Prostate gland (tissue), 2 donors: ENCODE data around the gene ITLN1. TPM values are rescaled to one million over a fixed set of nuclear protein-coding genes. Genes with fewer than 3 reads are reported as not detected.
"Not testable (repeated sequence)": the region's sequence is repeated elsewhere in the genome, so short reads cannot be mapped to it uniquely, and the experiment has no call there.

Source experiments
- DNase-seq: peaks from one replicate; pipeline ENCODE4 v3.0.0-alpha.2; 2019; ENCODE audit warnings: low spot score
- H3K27ac ChIP-seq, 2 donors: fragments of 200-600 bp; sonication (generic); 2 replicates each; pipeline ENCODE4 v1.5.1; 2017 to 2019
- H3K27me3 ChIP-seq: fragments of 200-600 bp; sonication (generic); replicated peaks from 2 replicates; pipeline ENCODE4 v1.5.1; 2019; ENCODE audit not compliant: insufficient read depth
- H3K36me3 ChIP-seq, 2 donors: fragments of 200-600 bp; sonication (generic); 1 replicate in 1 of 2; 2 replicates in 1 of 2; pipeline versions ENCODE4 v1.5.1 to v1.8.1; 2017 to 2019
- H3K4me1 ChIP-seq: fragments of 200-600 bp; sonication (generic); replicated peaks from 2 replicates; pipeline ENCODE4 v1.5.1; 2019
- H3K4me3 ChIP-seq, 2 donors: fragments of 200-600 bp; sonication (generic); 2 replicates each; pipeline ENCODE4 v1.5.1; 2017 to 2019
- H3K9me3 ChIP-seq: fragments of 200-600 bp; sonication (generic); 2 replicates; pipeline ENCODE4 v1.5.1; 2017
- CTCF ChIP-seq, 4 experiments: fragments of 200-600 bp in 2 of 4; fragments of 450-650 bp in 2 of 4; sonication (generic) in 2 of 4; IDR thresholded peaks; 1 replicate in 3 of 4; 2 replicates in 1 of 4; pipeline ENCODE4 v1.5.1; 2016 to 2019; ENCODE audit warnings: antibody characterized with exemption in 4 of 4, mild to moderate bottlenecking in 2 of 4, moderate library complexity in 2 of 4
- POLR2A ChIP-seq: fragments of 450-650 bp; IDR thresholded peaks from one replicate; pipeline ENCODE4 v1.6.1; 2016; ENCODE audit warnings: antibody characterized with exemption, mild to moderate bottlenecking
- POLR2AphosphoS5 ChIP-seq: sonication (generic); formaldehyde crosslinking; IDR thresholded peaks from one replicate; pipeline ENCODE4 v1.6.1; 2017; ENCODE audit warnings: antibody characterized with exemption
- WGBS: methylation state at CpG from one replicate; pipeline ENCODE4 v1.1.5; 2018; 5-methylcytosine and 5-hydroxymethylcytosine counted together
- intact Hi-C: fragments of 100-400 bp; cut with DNase I; formaldehyde crosslinking; loops from one replicate; pipeline ENCODE4 v1.14.2; 2022
- total RNA-seq, 2 donors: library from RNA; depleted of rRNA; stranded (reverse); fragments of >200 nt; gene quantifications; one replicate each; pipeline ENCODE4 v1.1.0, GENCODE V29; 2016

ITLN1 gene
- 1 to 10 TPM in 1 of 2 donors, under 1 TPM in 1; 0.96 to 7.0 TPM for total RNA-seq

- TF ChIP-seq POLR2AphosphoS5 (no peak), CTCF (IDR thresholded peaks at IDR 0.05) (no peak), POLR2A (no peak)
- no peaks in the 10 kb centered on the region for H3K27me3 ChIP-seq
- H3K36me3 ChIP-seq = no peaks in the 10 kb centered on the region
- no peaks in the 10 kb centered on the region for H3K4me1 ChIP-seq
- WGBS = 45% methylated on average over 5 of the region's 5 CpGs
- intact Hi-C loops = no loop called here
- H3K27ac ChIP-seq = no peak within 1 kb of the TSS
- no peak within 1 kb of the TSS for H3K4me3 ChIP-seq
- DNase-seq = no peak
- H3K9me3 ChIP-seq = no peaks in the 10 kb centered on the region
Observed at GRCh38 chr1:160885042-160885441, at the start of gene ITLN1. Gene ITLN1 (minus strand): TSS chr1:160885180. CDS start chr1:160884877, 303 bp downstream.

DNA sequence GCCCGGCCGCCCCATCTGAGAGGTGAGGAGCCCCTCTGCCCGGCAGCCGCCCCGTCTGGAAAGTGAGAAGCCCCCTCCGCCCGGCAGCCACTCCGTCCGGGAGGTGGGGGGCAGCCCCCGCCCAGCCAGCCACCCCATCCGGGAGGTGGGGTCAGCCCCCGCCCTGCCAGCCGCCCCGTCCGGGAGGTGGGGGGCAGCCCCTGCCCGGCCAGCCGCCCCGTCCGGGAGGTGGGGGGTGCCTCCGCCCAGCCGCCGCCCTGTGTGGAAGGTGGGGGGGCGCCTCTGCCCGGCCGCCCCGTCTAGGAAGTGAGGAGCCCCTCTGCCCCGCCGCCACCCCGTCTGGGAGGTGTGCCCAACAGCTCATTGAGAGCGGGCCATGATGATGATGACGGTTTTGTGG, 48.3 kb upstream of the ITLN1 start:
- H3K9me3 ChIP-seq, H3K36me3 ChIP-seq, H3K27ac ChIP-seq, DNase-seq, H3K27me3 ChIP-seq, H3K4me1 ChIP-seq, H3K4me3 ChIP-seq, intact Hi-C loops: not testable (repeated sequence)
- WGBS = 91% methylated on average over 19 of the region's 31 CpGs

- Histone ChIP-seq H3K36me3 (no peaks in the 10 kb centered on the region), H3K4me3 (no peak overlapping the region), H3K27ac (no peak overlapping the region), H3K4me1 (no peaks in the 10 kb centered on the region), H3K27me3 (no peaks in the 10 kb centered on the region), H3K9me3 (no peaks in the 10 kb centered on the region)
- WGBS = 70% methylated on average over 5 of the region's 5 CpGs
- intact Hi-C loops = no loop called here
- TF ChIP-seq CTCF (IDR thresholded peaks at IDR 0.05) (no peak), POLR2A (no peak), POLR2AphosphoS5 (no peak)
- no peak for DNase-seq
Observed at GRCh38 chr1:160925652-160926244, 40.8 kb upstream of the ITLN1 start.

DNA sequence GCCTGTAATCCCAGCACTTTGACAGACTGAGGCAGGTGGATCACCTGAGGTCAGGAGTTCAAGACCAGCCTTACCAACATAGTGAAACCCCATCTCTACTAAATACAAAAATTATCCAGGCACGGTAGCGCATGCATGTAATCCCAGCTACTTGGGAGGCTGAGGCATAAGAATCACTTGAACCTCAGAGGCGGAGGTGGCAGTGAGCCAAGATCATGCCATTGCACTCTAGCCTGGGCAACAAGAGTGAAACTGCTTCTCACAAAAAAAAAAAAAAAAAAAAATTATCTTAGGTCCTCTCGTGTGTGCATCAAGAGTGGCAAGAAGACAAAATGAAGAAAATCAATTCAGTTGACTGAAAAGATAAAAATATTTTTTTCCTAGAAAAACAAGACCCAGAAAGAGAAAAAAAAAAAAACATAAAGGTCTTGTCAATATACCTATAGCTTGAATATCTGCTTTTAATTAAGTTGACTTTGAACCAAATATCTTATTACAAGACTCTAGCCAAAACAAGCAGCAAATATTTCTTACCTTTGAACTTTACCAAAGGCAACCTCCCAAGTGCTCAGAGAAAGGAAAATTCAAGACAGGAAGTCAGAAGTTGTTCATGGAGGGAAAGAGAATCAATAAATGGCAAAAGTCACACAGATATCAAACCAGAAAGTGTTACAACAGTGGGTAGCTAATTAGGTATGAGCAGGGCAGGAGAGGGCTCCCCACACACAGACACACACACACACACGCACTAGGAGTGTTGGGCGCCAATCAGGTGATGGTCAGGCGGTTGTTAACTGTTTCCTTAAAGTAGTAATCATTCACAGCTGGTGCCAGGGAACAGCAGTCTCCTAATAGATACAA, 40.0 kb upstream of the ITLN1 start:
- Histone ChIP-seq H3K36me3 (no peaks in the 10 kb centered on the region), H3K27me3 (no peaks in the 10 kb centered on the region), H3K4me3 (no peak overlapping the region), H3K4me1 (no peaks in the 10 kb centered on the region), H3K27ac (no peak overlapping the region), H3K9me3 (no peaks in the 10 kb centered on the region)
- intact Hi-C loops = no loop called here
- WGBS = 84% methylated on average over 7 of the region's 7 CpGs
- TF ChIP-seq POLR2AphosphoS5 (no peak), POLR2A (no peak), CTCF (IDR thresholded peaks at IDR 0.05) (no peak)
- DNase-seq = no peak

DNA sequence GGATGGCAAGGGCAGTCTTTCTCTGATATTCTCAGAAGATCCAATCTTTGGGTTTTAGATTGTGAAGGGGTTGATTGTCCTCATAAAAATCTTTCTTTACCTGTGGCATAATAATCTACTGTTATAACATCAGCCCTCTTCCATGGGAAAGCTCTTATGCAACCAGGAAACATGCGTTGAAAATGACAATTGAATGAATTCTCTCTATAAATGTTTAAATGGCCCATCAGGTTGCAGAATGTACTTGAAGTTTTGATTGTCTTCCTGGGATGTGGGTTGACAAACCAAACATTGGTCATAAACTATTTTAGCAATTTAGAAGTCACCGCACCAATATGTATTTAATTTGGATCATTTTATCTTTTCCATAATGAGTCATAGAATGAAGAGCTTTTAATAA, 31.7 kb upstream of the ITLN1 start:
- TF ChIP-seq POLR2AphosphoS5 (no peak), CTCF (IDR thresholded peaks at IDR 0.05) (no peak), POLR2A (no peak)
- H3K9me3 ChIP-seq = no peaks in the 10 kb centered on the region

GRCh38 chr1:160913229-160913628, 28.2 kb upstream of the ITLN1 start:
- intact Hi-C loops, H3K4me1 ChIP-seq, H3K4me3 ChIP-seq, H3K9me3 ChIP-seq, DNase-seq, H3K36me3 ChIP-seq, H3K27ac ChIP-seq, H3K27me3 ChIP-seq: not testable (repeated sequence)
- WGBS = 66% methylated on average over 6 of the region's 6 CpGs

More for the DNA sequence above, 31.7 kb upstream of the ITLN1 start:
- Histone ChIP-seq H3K27me3 (no peaks in the 10 kb centered on the region), H3K4me3 (no peak overlapping the region), H3K27ac (no peak overlapping the region), H3K36me3 (no peaks in the 10 kb centered on the region), H3K4me1 (no peaks in the 10 kb centered on the region)
- intact Hi-C loops = no loop called here
- no peak for DNase-seq
- 38% methylated on average over 2 of the region's 2 CpGs for WGBS
